Sigmoid colon (tissue), 7 donors: ENCODE measurements around the gene MYRIP. TPM values are rescaled to one million over a fixed set of nuclear protein-coding genes. Genes with fewer than 3 reads are reported as not detected.

Experiments used
- DNase-seq: peaks from one replicate; pipeline ENCODE4 v3.0.0-alpha.2; 2019
- H3K27ac ChIP-seq, 4 donors: fragments of 200-600 bp; sonication (generic); one replicate each; pipeline ENCODE4 v1.5.1; 2016 to 2019; ENCODE audit warnings: mild to moderate bottlenecking in 1 of 4
- H3K27me3 ChIP-seq, 3 donors: fragments of 200-600 bp; sonication (generic); one replicate each; pipeline ENCODE4 v1.5.1; 2019; ENCODE audit warnings: mild to moderate bottlenecking in 1 of 3
- H3K36me3 ChIP-seq, 4 donors: fragments of 200-600 bp; sonication (generic); one replicate each; pipeline ENCODE4 v1.5.1; 2016 to 2019
- H3K4me1 ChIP-seq, 4 donors: fragments of 200-600 bp; sonication (generic); one replicate each; pipeline ENCODE4 v1.5.1; 2017 to 2019
- H3K4me3 ChIP-seq, 4 donors: fragments of 200-600 bp; sonication (generic); one replicate each; pipeline ENCODE4 v1.5.1; 2017 to 2019; ENCODE audit warnings: mild to moderate bottlenecking in 2 of 4, moderate library complexity in 1 of 4
- H3K9me3 ChIP-seq, 4 donors: fragments of 200-600 bp in 3 of 4; sonication (generic) in 3 of 4; one replicate each; pipeline versions ENCODE4 v1.5.1 to v1.6.1; 2013 to 2019
- EP300 ChIP-seq, 4 donors: sonication (generic); formaldehyde crosslinking; IDR thresholded peaks; one replicate each; pipeline ENCODE4 v1.6.1; 2017; ENCODE audit warnings: antibody characterized with exemption in 4 of 4
- POLR2A ChIP-seq, 2 donors: fragments of 450-650 bp; IDR thresholded peaks; one replicate each; pipeline ENCODE4 v1.6.1; 2016; ENCODE audit warnings: antibody characterized with exemption in 2 of 2, mild to moderate bottlenecking in 2 of 2, moderate library complexity in 2 of 2
- POLR2AphosphoS5 ChIP-seq, 4 donors: sonication (generic); formaldehyde crosslinking; IDR thresholded peaks; one replicate each; pipeline ENCODE4 v1.6.1; 2017; ENCODE audit warnings: antibody characterized with exemption in 4 of 4
- WGBS, 2 donors: extraction: QIAGEN DNeasy Blood & Tissue Kit; methylation state at CpG; one replicate each; pipeline ENCODE4 v1.1.7; 2013; 5-methylcytosine and 5-hydroxymethylcytosine counted together
- intact Hi-C: fragments of 100-400 bp; cut with DNase I; formaldehyde crosslinking; loops from one replicate; pipeline ENCODE4 v1.15.1; 2023
- polyA plus RNA-seq, 3 donors: library from polyadenylated mRNA; stranded (reverse); fragments of 200-250 nt; gene quantifications; one replicate each; pipeline ENCODE4 v1.2.3, GENCODE V29; 2013
- total RNA-seq, 4 donors: library from RNA; depleted of rRNA; stranded (reverse); fragments of >200 nt; gene quantifications; one replicate each; pipeline ENCODE4 v1.1.0, GENCODE V29; 2016
- TF ChIP-seq, protein P1 (sequence below), 4 experiments: fragments of 450-650 bp in 3 of 4; fragments of 200-600 bp in 1 of 4; IDR thresholded peaks; one replicate each; pipeline ENCODE4 v1.5.1; 2016 to 2019; ENCODE audit warnings: antibody characterized with exemption in 4 of 4, mild to moderate bottlenecking in 3 of 4, moderate library complexity in 2 of 4
- donor health status: healthy with polysubstance abuse.
- donor health status: Bipolar disorder and iron deficiency.
- donor health status: healthy.

Gene MYRIP
- total and polyA plus RNA-seq, 7 donors = 2.2 to 5.5 (median 4.2) TPM

DNA sequence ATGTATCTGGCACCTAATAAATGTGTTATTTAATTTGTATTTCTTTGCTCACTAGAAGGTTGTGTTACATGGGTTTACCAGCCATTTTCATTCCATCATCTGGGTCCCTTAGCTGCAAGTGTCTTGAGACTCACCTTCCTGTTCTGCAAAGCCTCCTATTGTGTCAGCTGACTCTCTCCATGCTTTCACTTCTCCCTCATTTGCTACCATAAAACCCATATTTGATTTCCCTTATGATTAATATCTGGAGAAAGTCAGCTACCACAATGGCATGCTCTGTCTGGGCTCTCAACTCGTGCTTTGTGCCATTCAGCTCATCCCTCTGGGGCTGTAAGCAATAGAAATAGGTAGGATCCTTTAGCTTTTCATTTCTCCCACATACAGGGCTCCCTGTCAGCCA is 420.6 kb downstream of the MYRIP start:
- no peak for TF ChIP-seq POLR2AphosphoS5 (IDR thresholded peaks at IDR 0.05)
- TF ChIP-seq EP300 (IDR thresholded peaks at IDR 0.05) = no peak
- no peak for TF ChIP-seq POLR2A (IDR thresholded peaks at IDR 0.05)
- TF ChIP-seq, protein P1, sequence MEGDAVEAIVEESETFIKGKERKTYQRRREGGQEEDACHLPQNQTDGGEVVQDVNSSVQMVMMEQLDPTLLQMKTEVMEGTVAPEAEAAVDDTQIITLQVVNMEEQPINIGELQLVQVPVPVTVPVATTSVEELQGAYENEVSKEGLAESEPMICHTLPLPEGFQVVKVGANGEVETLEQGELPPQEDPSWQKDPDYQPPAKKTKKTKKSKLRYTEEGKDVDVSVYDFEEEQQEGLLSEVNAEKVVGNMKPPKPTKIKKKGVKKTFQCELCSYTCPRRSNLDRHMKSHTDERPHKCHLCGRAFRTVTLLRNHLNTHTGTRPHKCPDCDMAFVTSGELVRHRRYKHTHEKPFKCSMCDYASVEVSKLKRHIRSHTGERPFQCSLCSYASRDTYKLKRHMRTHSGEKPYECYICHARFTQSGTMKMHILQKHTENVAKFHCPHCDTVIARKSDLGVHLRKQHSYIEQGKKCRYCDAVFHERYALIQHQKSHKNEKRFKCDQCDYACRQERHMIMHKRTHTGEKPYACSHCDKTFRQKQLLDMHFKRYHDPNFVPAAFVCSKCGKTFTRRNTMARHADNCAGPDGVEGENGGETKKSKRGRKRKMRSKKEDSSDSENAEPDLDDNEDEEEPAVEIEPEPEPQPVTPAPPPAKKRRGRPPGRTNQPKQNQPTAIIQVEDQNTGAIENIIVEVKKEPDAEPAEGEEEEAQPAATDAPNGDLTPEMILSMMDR (IDR thresholded peaks at IDR 0.05) = no peak
- H3K36me3 ChIP-seq = peaks cover 0 to 6% (median 0%) of the 10 kb centered on the region in 4 donors
- intact Hi-C loops = no loop called here
- no peaks in the 10 kb centered on the region for H3K27me3 ChIP-seq
- no peaks in the 10 kb centered on the region for H3K9me3 ChIP-seq
- 21 to 57% methylated on average over 1 of the region's 1 CpG for WGBS, 2 donors
- H3K4me3 ChIP-seq = no peak overlapping the region
- DNase-seq = no peak
- H3K4me1 ChIP-seq = peaks cover 0 to 6% (median 0%) of the 10 kb centered on the region in 4 donors
- no peak overlapping the region for H3K27ac ChIP-seq

DNA sequence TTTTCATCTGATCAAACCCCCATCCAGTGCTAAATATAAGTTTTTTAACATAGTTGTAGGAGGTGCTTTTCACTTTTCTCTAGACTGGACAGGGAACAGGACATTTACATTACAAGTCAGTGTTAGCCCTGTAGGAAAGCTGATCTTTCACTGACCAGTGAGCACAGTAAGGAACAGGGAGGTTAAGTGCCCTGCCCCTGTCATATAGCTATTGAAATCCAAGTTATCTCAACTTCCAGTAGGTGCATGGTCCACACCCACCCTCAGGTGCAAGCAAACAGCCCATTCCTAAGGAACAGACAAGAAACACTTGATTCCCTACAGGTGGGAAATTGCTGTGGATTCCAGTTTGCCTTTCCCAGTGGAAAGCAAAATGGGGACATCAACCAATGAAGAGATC is 421.0 kb downstream of the MYRIP start:
- H3K27ac ChIP-seq = no peak overlapping the region
- no peaks in the 10 kb centered on the region for H3K9me3 ChIP-seq
- intact Hi-C loops = no loop called here
- H3K4me1 ChIP-seq = peaks cover 0 to 6% (median 0%) of the 10 kb centered on the region in 4 donors
- H3K27me3 ChIP-seq = no peaks in the 10 kb centered on the region
- H3K36me3 ChIP-seq = peaks cover 0 to 6% (median 0%) of the 10 kb centered on the region in 4 donors
- TF ChIP-seq POLR2AphosphoS5 (IDR thresholded peaks at IDR 0.05) (no peak), POLR2A (IDR thresholded peaks at IDR 0.05) (no peak), EP300 (IDR thresholded peaks at IDR 0.05) (no peak)
- TF ChIP-seq, protein P1 (IDR thresholded peaks at IDR 0.05) = no peak
- no peak overlapping the region for H3K4me3 ChIP-seq
- no peak for DNase-seq

DNA sequence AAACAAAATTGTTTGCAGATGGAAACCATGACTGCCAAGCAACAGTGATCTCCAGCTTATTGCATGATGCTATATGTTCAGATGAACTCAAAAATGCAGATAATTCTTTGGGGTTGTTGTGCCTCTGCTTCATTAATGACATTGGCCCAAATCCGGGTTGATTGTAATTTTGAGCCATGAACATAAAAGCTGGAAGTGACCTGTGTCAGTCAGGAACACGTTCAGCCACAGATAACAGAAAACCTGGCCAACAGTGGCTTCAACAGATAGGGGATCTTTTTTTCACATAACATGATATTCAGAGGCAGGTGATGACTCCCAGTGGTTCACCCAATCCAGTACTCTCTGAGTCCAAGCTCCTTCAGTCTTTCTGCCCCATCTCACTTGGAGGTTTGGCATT is 423.2 kb downstream of the MYRIP start:
- TF ChIP-seq EP300 (IDR thresholded peaks at IDR 0.05) (no peak), POLR2A (IDR thresholded peaks at IDR 0.05) (no peak), POLR2AphosphoS5 (IDR thresholded peaks at IDR 0.05) (no peak)
- TF ChIP-seq, protein P1 (IDR thresholded peaks at IDR 0.05) = no peak
- Histone ChIP-seq H3K27ac (no peak overlapping the region), H3K36me3 (peaks cover 0 to 6% (median 0%) of the 10 kb centered on the region in 4 donors), H3K27me3 (no peaks in the 10 kb centered on the region), H3K4me3 (no peak overlapping the region), H3K9me3 (no peaks in the 10 kb centered on the region), H3K4me1 (peaks cover 0 to 6% (median 0%) of the 10 kb centered on the region in 4 donors)
- WGBS, 2 donors = 87 to 89% methylated on average over 2 of the region's 2 CpGs
- intact Hi-C loops = no loop called here
- DNase-seq = no peak

DNA sequence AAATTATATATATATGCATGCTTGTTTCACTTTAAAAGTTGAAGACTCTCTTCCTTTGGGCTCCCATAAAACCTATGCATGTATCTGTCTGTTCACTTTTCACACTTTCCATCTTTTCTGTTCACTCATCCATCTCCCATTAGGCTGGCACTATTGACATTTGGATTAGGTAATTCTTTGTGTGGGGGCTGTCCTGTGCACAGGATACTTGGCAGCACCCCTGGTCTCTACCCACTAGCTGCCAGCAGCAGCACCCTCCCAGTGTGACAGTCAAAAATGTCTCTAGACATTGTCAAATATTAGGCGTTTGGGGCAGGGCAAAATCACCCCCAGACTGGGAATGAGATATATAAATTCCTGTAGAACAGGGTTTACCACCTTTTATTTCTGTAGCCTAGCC is 427.8 kb downstream of the MYRIP start:
- no peaks in the 10 kb centered on the region for H3K27me3 ChIP-seq
- 85 to 91% methylated on average over 1 of the region's 1 CpG for WGBS, 2 donors
- H3K36me3 ChIP-seq = peaks cover 0 to 6% (median 0%) of the 10 kb centered on the region in 4 donors
- H3K4me3 ChIP-seq = no peak overlapping the region
- TF ChIP-seq, protein P1 (IDR thresholded peaks at IDR 0.05) = no peak
- TF ChIP-seq POLR2AphosphoS5 (IDR thresholded peaks at IDR 0.05) (no peak), POLR2A (IDR thresholded peaks at IDR 0.05) (no peak), EP300 (IDR thresholded peaks at IDR 0.05) (no peak)
- no peak for DNase-seq
- intact Hi-C loops = no loop called here
- H3K4me1 ChIP-seq = no peaks in the 10 kb centered on the region
- H3K9me3 ChIP-seq = no peaks in the 10 kb centered on the region
- no peak overlapping the region for H3K27ac ChIP-seq

DNA sequence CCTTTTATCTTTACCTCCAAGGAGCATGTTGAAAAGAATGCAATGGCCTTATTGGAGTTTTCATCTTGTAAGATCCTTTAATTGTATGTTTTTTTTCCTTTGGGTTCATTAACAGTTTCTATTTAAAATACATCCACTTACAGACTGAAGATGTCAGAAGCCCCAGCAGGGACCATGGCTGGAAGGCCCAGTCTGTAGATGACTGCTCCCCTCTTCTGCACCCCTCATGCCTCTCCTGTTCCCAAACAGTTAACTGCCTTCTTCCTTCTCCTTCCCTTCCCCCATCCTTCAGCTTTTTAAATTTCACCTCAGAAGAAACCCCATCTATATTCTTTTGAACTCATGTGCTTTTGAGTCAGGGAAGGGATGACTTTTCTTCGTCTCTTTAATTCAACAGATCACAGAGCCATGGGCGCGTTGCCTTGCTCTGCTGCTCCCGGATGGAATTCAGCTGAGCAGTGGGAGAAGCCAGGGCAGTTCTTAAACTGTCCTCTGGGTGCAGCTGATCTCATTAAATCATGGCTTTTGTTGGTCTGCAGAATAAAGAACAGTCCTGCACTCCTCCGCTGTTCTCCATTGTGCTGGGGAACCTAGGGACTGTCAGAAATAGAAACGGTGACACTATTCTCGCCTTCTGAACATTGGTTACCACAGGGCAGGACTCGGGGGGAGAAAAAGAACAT is 428.6 kb downstream of the MYRIP start:
- no peak overlapping the region for H3K4me3 ChIP-seq
- TF ChIP-seq, protein P1 (IDR thresholded peaks at IDR 0.05) = no peak
- TF ChIP-seq POLR2AphosphoS5 (IDR thresholded peaks at IDR 0.05) (no peak), POLR2A (IDR thresholded peaks at IDR 0.05) (no peak), EP300 (IDR thresholded peaks at IDR 0.05) (no peak)
- H3K9me3 ChIP-seq = no peaks in the 10 kb centered on the region
- peaks cover 0 to 2% (median 0%) of the 10 kb centered on the region in 4 donors for H3K36me3 ChIP-seq
- no peaks in the 10 kb centered on the region for H3K4me1 ChIP-seq
- no peaks in the 10 kb centered on the region for H3K27me3 ChIP-seq
- no peak for DNase-seq
- 82 to 90% methylated on average over 8 of the region's 8 CpGs for WGBS, 2 donors
- H3K27ac ChIP-seq = no peak overlapping the region
- intact Hi-C loops = no loop called here
